Suppressor macrophage (primary cell): ENCODE results near the gene SLC22A4.

Experiments
- DNase-seq, 4 experiments: peaks; one replicate each; pipeline ENCODE4 v3.0.0-alpha.2; 2020 to 2022

Gene SLC22A4

DNA sequence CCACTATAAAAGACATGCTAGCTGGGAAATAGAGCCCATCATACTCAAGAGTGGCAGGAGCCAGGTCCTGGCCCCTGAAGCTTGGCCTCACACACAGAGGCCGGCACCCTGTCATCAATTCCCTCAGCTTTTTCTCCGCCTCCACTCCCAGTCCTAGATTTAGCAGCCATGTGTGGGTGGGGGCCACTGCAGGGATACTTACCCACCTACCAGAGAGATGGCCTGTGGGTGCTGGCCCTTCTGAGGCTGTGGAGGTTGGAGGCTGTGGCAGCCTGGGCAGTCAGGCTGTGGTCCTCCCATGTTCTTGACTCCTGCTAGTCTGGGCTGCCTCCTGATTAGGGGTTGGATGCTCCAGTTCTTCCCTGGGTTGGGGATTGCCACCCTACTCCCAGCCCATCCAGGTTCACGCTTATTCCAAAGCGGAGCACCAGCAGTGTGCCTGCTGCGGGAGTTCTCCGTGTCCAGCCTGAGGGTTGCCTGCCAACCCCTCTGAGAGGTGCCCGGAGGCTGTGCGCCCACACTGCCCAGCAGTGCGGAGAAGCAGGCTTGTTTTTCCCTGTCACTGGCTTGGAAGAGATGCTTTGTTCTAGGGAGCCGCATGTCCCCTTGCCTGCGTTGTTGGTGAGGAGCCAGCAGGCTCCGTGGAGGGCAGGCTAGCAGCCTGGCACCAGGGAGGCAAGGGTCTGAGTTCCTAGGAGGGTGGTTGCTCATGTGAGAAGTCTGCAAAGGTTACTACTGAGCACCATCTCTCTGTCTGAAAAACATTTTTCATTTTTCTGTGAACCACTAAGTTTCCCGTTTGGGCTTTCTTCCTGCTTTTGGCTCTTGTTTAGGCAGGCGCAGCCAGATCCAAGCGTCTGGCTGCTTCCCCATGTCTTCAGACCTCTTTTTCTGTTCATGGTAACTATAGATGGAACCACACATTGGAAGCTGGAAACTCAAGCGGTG, 82.8 kb downstream of the SLC22A4 start:
- DNase-seq = no peak

DNA sequence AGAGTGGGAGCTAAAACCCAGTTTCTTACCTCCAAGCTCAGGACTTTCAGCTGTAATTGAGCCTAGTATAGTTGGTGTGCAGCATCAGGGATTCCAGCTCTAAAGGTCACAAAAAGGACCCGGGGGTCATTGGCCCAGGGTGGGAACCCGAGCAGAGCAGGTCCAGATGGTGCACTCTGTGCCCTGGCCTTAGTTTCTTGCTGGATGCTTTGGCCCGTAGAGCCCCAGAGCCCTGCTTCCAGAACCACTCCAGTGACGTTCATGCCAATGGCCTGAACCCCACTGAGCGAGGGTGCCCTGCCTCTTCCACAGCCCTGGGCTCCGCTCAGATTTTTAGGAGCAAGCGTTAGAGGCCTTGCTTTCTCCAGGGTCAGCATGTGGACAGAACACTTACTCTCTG, 83.5 kb downstream of the SLC22A4 start:
- DNase-seq = no peak

DNA sequence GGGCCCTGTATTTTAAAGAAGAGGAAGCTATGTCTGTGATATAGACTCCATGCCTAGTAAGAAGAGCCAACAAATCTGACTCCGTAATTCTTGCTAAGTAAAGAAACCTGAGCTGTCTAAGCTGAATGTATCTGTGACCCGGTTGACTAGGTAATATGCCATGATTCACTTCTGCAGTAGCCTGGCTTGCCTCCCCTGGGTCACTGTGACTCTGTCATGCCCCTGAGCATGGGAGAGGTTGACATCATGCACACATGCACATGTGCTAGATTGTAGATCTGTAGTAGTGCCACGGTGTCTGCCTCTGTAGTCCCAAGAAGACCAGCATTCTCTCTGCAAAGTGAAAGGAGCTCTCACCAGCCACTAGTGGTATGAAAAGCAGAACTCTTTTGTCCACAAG, 84.4 kb downstream of the SLC22A4 start:
- DNase-seq = no peak

DNA sequence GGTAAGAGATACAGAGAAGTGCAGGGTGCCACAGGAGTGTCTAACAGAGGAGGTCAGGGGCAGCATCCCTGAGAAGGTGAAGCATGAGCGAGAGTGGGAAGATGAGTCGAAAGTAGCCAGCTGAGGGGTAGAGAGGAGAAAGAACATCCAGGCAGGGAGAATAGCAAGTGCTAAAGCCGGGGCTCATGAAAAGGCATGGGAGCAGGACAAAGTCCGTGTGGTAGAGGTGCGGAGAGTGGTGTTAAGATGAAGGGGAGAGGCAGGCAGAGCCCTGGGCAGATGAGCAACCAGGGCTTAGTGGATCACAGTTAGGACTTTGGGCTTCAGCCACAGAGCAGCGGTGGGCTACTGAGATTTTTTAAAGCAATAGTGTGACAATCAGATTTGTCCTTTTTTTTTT, 85.9 kb downstream of the SLC22A4 start:
- DNase-seq = no peak

DNA sequence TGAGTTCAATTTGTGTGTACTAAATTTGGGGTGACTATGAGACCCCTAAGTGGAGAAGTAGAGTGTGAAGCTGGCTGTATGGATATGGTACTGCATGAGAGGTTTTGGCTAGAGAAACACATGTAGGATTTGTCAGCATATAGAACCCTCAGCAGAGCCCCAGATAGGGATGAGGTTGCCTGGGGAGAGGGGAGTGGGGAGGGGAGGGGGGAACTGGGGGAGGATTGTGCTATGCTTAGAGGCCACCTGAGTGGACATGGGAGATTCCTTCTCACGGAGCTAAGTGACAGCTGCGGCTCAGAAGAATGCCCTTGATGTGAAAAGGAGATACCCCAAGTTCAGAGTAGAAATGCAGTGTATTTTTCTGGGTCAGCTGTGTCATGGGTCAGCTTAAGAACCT, 86.5 kb downstream of the SLC22A4 start:
- no peak for DNase-seq

DNA sequence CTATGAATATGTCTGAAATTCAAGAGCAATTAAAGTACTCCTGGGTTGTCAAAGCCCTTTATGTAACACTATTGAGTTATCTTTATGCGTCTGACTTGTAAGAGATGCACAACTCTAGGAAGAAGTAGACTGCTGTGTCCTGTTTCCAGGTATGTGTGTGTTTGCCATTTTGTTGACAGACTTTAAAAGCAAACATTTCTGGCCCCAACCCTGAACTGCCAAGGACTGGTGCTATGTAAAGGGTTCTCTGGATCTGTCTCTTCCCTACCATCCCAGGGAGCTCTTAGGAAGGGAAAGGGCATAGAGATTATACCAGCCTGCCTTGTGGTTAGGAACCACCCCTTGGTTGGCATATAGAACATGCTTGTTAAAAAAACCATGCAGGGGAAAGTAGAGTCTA, 87.4 kb downstream of the SLC22A4 start:
- no peak for DNase-seq

DNA sequence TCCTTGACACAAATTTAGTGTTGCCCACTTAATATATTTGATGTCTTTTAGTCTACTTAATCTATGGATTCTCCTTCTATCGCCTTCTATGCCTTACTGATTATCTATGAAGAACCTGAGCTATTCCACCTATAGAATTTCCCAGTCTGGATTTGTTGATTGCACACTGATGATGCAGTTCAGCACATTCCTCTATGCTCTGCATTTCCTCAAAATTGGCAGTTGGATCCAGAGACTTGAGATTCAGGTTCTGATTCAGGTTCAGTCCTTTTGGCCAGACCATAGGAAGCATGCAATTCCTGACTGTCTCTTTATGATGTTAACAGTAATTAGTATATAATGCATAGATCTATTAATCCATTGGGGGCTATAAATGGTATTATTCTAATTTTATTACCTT, 89.1 kb downstream of the SLC22A4 start:
- no peak for DNase-seq

DNA sequence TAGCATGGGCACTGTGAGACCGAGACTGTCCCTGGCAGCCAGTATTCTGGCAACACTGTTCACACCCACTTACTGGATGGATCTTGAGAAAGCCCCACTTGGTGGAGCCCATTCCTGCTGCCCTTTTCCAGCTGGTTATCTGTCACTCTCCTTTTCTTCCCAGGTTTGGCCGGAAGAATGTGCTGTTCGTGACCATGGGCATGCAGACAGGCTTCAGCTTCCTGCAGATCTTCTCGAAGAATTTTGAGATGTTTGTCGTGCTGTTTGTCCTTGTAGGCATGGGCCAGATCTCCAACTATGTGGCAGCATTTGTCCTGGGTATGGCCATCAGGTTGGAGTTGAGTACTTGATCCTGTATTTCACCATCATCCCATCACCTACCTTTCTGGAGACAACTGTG, 89.8 kb downstream of the SLC22A4 start:
- no peak for DNase-seq

DNA sequence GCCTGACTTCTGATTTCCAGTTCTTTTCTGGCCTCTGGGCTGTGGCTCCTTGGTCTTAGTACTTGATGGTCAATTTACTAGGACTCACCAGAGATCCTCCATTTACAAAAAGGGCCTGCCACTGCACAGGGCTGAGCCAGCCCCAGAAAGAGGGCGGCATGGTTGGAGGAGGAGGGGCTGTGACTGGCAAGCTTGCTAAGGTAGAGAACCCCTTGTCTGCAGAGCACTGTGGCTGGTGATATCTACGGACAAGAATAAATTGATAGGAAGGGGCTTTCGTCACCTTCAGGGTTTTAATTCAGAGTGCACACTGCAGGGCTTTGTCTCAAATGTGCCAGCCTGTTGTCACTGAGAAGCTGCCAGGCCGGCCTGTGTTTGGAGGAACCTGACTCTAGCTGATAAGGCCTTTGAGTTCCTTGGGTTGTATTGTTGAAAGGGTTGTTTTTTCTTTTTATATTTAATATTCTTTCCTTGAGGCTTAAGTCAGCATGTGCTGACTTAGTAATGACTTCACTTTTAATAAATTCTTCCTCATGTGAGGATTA, 90.4 kb downstream of the SLC22A4 start:
- DNase-seq = no peak

DNA sequence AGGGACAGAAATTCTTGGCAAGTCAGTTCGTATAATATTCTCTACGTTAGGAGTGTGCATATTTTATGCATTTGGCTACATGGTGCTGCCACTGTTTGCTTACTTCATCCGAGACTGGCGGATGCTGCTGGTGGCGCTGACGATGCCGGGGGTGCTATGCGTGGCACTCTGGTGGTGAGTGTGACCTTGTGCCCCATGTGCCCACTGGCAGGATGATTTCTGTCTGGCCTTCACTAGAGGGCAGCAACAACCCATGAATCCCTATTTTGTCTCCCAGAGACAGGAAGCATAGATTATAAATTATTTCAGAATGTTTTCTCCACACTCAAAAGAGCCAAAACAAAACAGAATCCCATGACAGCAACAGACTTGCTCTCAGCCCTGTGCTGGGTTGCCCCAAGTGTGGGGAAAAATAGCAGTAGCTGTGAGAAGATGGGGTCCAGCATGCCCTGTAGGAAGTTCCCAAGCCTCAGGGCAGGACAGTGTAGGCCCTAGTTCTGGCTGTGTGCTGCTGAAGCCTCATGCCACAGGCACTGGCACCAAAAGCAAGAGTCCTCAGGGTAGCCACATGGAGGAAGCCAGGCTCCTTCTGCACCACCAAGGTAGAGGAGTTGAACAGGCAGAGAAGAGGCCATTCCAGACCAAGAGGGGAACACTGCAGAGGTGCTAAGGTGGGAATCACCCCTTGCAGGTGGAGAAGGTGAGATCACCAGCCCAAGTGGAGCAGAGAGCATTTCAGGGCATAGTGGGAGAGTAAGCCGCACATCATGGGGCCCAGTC, 91.3 kb downstream of the SLC22A4 start:
- peak; percentile 78 to 85 (median 83) for DNase-seq

DNA sequence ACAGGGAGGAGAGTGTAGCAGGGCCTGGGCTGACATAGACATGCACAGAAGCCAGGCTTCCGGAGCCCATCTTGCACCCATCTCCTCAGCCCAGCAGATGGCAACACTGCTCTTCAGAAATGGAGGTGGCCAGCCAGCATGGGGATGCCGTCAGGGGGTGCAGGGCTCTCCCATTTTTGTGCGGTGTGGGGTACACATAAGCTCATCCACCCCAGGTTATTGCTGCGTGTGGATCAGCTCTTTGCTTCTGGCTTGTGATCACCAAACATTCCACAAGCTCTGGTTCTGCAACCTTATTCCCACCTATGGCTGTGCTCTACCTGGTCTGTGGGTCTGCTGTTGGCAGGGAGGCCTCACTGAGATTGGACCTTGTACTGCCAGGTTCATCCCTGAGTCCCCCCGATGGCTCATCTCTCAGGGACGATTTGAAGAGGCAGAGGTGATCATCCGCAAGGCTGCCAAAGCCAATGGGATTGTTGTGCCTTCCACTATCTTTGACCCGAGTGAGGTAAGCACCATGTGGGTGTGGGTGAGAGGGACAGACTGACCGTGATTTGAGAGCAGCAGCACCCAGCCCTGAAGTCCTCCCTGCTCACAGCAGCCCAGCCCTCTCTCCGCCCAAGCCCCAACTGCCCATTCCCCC, 92.6 kb downstream of the SLC22A4 start:
- peak; percentile 82 to 89 (median 86) for DNase-seq

DNA sequence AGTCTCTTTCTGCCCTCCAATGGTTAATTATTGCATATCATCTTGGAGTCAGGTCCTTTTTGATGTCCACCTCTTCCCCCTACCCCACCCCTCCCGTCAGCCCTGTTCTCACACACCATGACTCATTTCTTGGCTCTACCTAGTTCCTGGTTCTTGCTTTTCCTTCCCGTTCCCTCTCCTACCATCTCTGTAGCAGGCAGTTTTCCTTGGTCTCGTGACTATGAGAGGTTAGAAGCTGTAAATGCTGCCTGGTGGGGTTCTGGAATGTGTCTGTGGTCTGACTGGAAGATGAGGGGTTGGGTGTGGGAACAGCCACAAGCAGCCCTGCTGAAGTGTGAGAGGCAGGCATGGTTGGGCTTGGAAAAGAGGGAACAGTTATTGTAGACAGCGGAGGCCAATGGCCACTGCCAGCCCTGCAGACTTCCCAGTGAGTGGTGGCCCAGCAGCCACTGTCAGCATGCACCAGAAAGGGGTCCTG, 93.5 kb downstream of the SLC22A4 start:
- peak; percentile 78 to 91 (median 84) for DNase-seq

DNA sequence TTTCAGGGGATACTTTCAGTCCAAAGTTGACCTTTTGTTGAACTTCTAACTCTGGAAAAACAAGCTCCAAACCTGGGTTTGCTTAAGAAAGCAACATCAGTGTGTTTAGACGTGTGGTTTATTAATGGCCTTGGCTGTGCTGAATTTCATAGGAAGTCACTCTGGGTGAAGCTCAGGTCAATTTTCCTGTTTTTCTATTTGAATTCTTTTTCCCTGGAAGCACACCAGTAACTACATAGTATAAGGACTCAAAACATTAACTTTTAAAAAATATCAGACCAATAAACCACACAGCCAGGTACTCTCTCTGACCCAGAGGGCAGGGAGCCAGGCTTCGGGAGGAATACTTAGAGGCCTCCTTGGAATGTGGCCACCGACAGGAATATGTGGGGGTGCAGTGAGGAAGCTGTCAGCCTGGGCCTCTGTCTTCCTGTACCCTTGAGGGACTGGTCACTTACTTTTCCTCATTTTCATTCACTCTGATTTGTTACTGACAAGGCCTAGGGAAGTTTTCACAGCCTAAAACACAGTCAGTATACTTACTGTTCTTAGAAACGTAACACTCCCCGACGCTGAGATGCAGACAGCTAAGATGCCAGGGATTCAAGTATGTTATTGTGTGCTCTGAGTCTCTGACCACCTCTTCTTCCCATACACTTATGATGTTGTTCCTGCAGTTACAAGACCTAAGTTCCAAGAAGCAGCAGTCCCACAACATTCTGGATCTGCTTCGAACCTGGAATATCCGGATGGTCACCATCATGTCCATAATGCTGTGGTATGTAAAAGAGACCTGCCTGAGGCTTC, 94.3 kb downstream of the SLC22A4 start:
- DNase-seq = peak in 3 of 4 experiments; percentile 21 to 49 (median 32)

DNA sequence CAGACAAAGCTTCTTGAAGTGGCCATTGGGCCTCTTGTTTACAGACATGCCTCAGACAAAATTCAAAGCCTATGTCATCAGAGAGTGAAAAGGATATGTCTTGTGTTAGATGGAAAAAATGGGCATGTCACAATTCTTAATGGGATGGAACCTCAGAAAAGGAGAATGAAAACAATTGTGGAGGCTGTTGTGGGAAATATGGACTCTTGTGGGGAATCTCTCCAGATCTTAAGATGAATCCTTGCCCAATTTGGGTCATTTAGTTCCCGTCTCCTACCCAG, 94.8 kb downstream of the SLC22A4 start:
- no peak for DNase-seq

DNA sequence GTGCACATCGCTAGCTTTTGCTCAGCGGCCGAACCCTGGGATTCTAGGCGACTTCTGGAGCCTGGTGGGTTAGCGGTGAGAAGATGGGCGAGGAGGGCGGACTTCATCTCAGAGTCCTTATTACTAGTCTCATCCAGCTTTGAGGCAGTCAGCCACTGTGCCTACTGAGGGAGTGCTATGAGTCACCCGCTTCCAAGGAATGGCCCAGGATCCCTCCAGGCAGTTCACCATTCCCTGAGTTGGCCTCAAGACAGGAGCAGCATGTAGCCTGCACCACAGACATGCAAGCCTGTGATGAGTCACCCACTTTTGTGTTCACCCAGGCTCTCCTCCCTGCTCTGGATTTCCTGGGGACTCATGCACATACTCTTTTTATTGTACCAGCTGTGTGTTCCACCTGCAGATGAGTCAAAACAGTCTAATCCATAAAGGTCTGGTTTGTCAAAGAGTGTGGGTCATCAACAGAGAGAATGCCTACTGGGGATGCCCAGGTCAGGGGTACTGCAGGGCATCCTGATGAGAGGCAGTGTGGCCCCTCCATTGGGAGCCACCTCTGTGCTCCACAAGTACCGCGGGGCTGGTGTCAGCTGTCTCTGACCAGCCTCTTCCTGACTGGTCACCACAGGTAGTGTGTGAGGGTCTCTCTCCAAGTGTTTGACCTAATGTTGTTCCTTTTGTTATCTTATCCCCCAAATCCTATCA, 95.5 kb downstream of the SLC22A4 start:
- DNase-seq = peak in 1 of 4 experiments; percentile 20

DNA sequence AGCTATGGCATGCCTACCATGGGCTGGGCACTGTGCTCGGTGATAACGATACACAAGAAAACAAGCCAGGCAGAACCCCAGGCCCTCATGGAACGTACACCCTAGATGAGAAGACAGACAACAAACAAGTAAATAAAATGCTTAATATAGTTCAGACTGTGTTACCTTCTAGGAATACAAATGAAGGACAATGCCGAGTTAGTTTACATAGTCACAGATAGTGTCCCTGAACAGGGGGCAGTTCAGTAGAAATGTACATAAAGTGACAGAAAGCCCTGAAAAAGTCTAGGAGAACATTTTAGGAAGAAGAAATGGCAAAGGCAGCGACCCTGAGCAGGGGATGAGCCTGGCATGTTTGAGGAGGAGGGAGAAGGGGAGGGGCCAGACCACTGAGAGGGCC, 97.1 kb downstream of the SLC22A4 start:
- DNase-seq = no peak

DNA sequence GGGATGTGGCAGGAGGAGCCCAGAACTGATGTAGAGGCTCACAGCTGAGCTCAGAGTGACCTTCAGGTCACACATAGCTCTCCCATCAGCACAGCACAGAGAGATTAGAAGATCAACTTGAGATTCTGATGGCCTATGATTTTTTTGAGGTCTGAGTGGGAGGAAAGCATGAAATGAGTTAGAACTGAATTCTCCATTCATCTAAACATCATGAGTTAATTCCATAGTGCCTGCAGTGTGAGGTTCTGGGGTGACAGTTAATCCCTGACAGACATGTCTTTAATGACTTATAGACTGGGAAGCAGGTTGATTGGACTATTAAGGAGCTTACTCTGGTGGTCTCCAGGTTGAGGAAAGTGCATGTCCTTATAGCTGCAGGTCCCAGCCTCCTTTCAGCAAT, 97.7 kb downstream of the SLC22A4 start:
- no peak for DNase-seq

DNA sequence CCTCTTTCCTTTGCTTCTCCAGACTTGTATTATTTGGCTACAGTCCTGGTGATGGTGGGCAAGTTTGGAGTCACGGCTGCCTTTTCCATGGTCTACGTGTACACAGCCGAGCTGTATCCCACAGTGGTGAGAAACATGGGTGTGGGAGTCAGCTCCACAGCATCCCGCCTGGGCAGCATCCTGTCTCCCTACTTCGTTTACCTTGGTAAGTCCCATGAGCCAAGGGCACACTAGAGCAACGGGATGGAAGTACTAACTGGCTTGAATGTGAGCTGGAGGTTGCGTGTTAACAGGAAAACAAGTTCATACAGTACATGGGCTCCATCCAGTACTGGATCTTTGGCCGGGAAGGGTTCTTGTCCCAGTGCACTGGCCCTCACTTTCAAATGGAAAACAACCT, 98.2 kb downstream of the SLC22A4 start:
- DNase-seq = no peak

DNA sequence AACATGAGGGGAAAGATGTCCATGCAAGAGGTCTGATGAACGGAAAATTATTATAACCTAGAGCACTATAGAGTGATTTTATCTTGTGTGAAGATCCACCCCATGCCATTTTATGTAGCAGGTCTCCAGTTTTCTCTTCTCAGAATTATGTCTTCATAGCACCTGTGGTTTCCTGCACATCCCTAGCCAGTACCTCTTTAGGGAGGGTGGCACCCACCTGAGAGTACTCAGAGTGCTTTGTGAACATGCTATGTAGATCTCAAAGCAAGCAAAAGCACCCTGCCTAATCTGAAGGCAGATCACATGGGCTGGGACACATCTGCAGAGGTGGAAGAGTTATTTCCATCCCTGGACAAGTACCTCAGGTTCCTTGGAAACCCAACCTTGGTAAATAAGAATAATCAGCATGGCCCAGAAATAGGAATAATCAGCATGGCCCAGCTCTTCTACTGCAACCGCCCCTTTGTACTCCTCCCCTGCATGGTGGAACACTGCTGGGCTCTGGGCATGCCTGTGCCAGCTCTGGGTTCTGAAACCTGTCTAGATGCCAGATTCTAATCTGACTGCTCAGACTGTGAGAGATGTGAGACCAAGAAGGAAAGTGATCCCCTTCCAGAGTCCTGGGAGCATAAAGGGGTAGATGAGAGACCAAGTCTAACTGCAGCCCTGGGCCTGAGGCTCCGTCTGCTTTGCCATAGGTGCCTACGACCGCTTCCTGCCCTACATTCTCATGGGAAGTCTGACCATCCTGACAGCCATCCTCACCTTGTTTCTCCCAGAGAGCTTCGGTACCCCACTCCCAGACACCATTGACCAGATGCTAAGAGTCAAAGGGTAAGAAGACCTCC, 99.0 kb downstream of the SLC22A4 start:
- no peak for DNase-seq
